K562 (cell line): Measurements from ENCODE around the gene MRPS18B. TPM values are rescaled to one million over a fixed set of nuclear protein-coding genes. Genes with fewer than 3 reads are reported as not detected.

ENCODE experiments used
- BRD9 ChIP-seq: fragments of 450-650 bp; IDR thresholded peaks from 2 replicates; pipeline ENCODE4 v1.6.1; 2018; ENCODE audit warnings: low read depth; ENCODE audit not compliant: partially characterized antibody
- CAMTA2 ChIP-seq: fragments of 250-450 bp; sonication (Bioruptor Pico); conservative IDR thresholded peaks from 2 replicates; pipeline ENCODE4 v1.5.1; 2022
- CBX8 ChIP-seq: fragments of 200-600 bp; sonication (generic); IDR thresholded peaks from 2 replicates; pipeline ENCODE4 v1.6.1; 2012; ENCODE audit warnings: borderline replicate concordance, mixed run types, low read depth, mild to moderate bottlenecking, moderate library complexity, mixed read lengths, low read length, control low read depth, inconsistent platforms; ENCODE audit not compliant: poor library complexity, severe bottlenecking; ENCODE audit errors: extremely low read depth
- FIP1L1 ChIP-seq: fragments of 200-400 bp; formaldehyde crosslinking; IDR thresholded peaks from 2 replicates; pipeline ENCODE4 v1.6.1; 2018; ENCODE audit warnings: mild to moderate bottlenecking, low read depth, low read length; ENCODE audit not compliant: poor library complexity, severe bottlenecking
- HOXB6 ChIP-seq: fragments of 250-450 bp; sonication (Bioruptor Pico); IDR thresholded peaks from 2 replicates; pipeline ENCODE4 v1.5.1; 2022; ENCODE audit warnings: mild to moderate bottlenecking, borderline replicate concordance
- NUFIP1 ChIP-seq: fragments of 450-650 bp; IDR thresholded peaks from 2 replicates; pipeline ENCODE4 v1.6.1; 2018; ENCODE audit not compliant: partially characterized antibody
- POLR2G ChIP-seq: fragments of 200-400 bp; formaldehyde crosslinking; IDR thresholded peaks from 2 replicates; pipeline ENCODE4 v1.6.1; 2017; ENCODE audit warnings: low read depth, mild to moderate bottlenecking, antibody characterized with exemption, low read length, moderate library complexity
- RAD51 ChIP-seq: fragments of 450-650 bp; IDR thresholded peaks from 2 replicates; pipeline ENCODE4 v1.7.1; 2016; ENCODE audit warnings: low read depth, mild to moderate bottlenecking, borderline replicate concordance
- RB1 ChIP-seq: fragments of 450-650 bp; IDR thresholded peaks from 2 replicates; pipeline ENCODE4 v1.6.1; 2017; ENCODE audit warnings: low read depth, mild to moderate bottlenecking
- RBM34 ChIP-seq: fragments of 200-400 bp; formaldehyde crosslinking; IDR thresholded peaks from 2 replicates; pipeline ENCODE4 v1.6.1; 2018; ENCODE audit warnings: low read length, borderline replicate concordance; ENCODE audit not compliant: insufficient read depth
- SMAD1 ChIP-seq: fragments of 150-350 bp; IDR thresholded peaks from 2 replicates; pipeline ENCODE4 v1.6.1; 2014; ENCODE audit warnings: low read length, low read depth; ENCODE audit not compliant: partially characterized antibody
- XRCC5 ChIP-seq: fragments of 200-400 bp; formaldehyde crosslinking; IDR thresholded peaks from 2 replicates; pipeline ENCODE4 v1.6.1; 2017; ENCODE audit warnings: low read depth, mild to moderate bottlenecking, low read length
- ZFP30 ChIP-seq: fragments of 250-450 bp; sonication (Bioruptor Pico); IDR thresholded peaks from 2 replicates; pipeline ENCODE4 v1.8.0; 2022; ENCODE audit warnings: moderate library complexity, mild to moderate bottlenecking, inconsistent platforms, borderline replicate concordance
- ZNF133 ChIP-seq: fragments of 250-450 bp; sonication (Bioruptor Pico); IDR thresholded peaks from 2 replicates; pipeline ENCODE4 v1.4.0; 2020; ENCODE audit warnings: mild to moderate bottlenecking
- ZNF311 ChIP-seq: fragments of 250-450 bp; sonication (Bioruptor Pico); IDR thresholded peaks from 2 replicates; pipeline ENCODE4 v1.4.0; 2020; ENCODE audit warnings: mild to moderate bottlenecking, moderate library complexity
- ZNF395 ChIP-seq: fragments of 200-800 bp; sonication (Bioruptor generic); IDR thresholded peaks from 2 replicates; pipeline ENCODE4 v1.6.1; 2017; ENCODE audit warnings: missing genetic modification characterization, missing compliant biosample characterization
- polyA plus RNA-seq, 8 experiments: library from polyadenylated mRNA; depleted of rRNA in 4 of 8; stranded (reverse) in 5 of 8; unstranded in 3 of 8; fragments of >200 nt; fragmentation: Nextera tagmentation in 2 of 8; fragmentation: Illumina TruSeq in 1 of 8; extraction: Ambion mirVana in 2 of 8; extraction: Trizol in 1 of 8; gene quantifications; 2 replicates each; pipeline versions ENCODE4 v1.2.1 to v1.2.3, GENCODE V29; 2011 to 2014; ENCODE audit warnings: inconsistent platforms in 1 of 8, missing spikeins in 1 of 8
- total RNA-seq, 7 experiments: library from RNA; depleted of rRNA in 6 of 7; stranded (reverse); fragments of >200 nt in 6 of 7; fragmentation: Illumina TruSeq in 2 of 7; extraction: Trizol in 2 of 7; gene quantifications; 2 replicates each; pipeline versions ENCODE4 v1.2.1 to v1.2.3, GENCODE V29; 2011 to 2021; ENCODE audit warnings: low replicate concordance in 1 of 7
- TF ChIP-seq, protein P1 (sequence below): fragments of 450-650 bp; IDR thresholded peaks from 2 replicates; pipeline ENCODE4 v1.6.1; 2017; ENCODE audit warnings: mild to moderate bottlenecking, moderate library complexity
- TF ChIP-seq, protein P2 (sequence below), 2 experiments: fragments of 450-650 bp; IDR thresholded peaks; 2 replicates each; pipeline ENCODE4 v1.6.1; 2018; ENCODE audit warnings: mild to moderate bottlenecking in 2 of 2, low read depth in 1 of 2; ENCODE audit not compliant: partially characterized antibody in 2 of 2
- TF ChIP-seq, protein P3 (sequence below): fragments of 250-450 bp; sonication (Bioruptor Pico); IDR thresholded peaks from 2 replicates; pipeline ENCODE4 v1.9.0; 2021; ENCODE audit warnings: mild to moderate bottlenecking

The MRPS18B gene
- total and polyA plus RNA-seq, 9 of the 15 experiments (the other 6 are each of a cell fraction or from before 2014, with no cell fraction given) = 132 to 383 (median 178) TPM

GRCh38 chr6:30614044-30614842 is 3.4 kb upstream of the MRPS18B start (continued):
- no peak for TF ChIP-seq POLR2G
- no peak; the same call in 1 of the 2 replicates for TF ChIP-seq HOXB6 (CRISPR knock-in tag)
- TF ChIP-seq FIP1L1 = no peak
- no peak for TF ChIP-seq XRCC5
- no peak for TF ChIP-seq SMAD1
- no peak for TF ChIP-seq ZNF133 (CRISPR knock-in tag)
- TF ChIP-seq ZNF311 (CRISPR knock-in tag) = no peak
- no peak for TF ChIP-seq CAMTA2 (CRISPR knock-in tag)
- TF ChIP-seq RB1 = no peak
- TF ChIP-seq, protein P1, sequence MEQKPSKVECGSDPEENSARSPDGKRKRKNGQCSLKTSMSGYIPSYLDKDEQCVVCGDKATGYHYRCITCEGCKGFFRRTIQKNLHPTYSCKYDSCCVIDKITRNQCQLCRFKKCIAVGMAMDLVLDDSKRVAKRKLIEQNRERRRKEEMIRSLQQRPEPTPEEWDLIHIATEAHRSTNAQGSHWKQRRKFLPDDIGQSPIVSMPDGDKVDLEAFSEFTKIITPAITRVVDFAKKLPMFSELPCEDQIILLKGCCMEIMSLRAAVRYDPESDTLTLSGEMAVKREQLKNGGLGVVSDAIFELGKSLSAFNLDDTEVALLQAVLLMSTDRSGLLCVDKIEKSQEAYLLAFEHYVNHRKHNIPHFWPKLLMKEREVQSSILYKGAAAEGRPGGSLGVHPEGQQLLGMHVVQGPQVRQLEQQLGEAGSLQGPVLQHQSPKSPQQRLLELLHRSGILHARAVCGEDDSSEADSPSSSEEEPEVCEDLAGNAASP = no peak
- TF ChIP-seq ZFP30 (CRISPR knock-in tag) = no peak
- TF ChIP-seq RAD51 = no peak
- TF ChIP-seq, protein P2, sequence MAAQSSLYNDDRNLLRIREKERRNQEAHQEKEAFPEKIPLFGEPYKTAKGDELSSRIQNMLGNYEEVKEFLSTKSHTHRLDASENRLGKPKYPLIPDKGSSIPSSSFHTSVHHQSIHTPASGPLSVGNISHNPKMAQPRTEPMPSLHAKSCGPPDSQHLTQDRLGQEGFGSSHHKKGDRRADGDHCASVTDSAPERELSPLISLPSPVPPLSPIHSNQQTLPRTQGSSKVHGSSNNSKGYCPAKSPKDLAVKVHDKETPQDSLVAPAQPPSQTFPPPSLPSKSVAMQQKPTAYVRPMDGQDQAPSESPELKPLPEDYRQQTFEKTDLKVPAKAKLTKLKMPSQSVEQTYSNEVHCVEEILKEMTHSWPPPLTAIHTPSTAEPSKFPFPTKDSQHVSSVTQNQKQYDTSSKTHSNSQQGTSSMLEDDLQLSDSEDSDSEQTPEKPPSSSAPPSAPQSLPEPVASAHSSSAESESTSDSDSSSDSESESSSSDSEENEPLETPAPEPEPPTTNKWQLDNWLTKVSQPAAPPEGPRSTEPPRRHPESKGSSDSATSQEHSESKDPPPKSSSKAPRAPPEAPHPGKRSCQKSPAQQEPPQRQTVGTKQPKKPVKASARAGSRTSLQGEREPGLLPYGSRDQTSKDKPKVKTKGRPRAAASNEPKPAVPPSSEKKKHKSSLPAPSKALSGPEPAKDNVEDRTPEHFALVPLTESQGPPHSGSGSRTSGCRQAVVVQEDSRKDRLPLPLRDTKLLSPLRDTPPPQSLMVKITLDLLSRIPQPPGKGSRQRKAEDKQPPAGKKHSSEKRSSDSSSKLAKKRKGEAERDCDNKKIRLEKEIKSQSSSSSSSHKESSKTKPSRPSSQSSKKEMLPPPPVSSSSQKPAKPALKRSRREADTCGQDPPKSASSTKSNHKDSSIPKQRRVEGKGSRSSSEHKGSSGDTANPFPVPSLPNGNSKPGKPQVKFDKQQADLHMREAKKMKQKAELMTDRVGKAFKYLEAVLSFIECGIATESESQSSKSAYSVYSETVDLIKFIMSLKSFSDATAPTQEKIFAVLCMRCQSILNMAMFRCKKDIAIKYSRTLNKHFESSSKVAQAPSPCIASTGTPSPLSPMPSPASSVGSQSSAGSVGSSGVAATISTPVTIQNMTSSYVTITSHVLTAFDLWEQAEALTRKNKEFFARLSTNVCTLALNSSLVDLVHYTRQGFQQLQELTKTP (IDR thresholded peaks at IDR 0.05; ENCODE audit: low read depth in 1 of 2, partially characterized antibody in 2 of 2) = no peak
- TF ChIP-seq ZNF395 (CRISPR knock-in tag) = no peak
- TF ChIP-seq, protein P3, sequence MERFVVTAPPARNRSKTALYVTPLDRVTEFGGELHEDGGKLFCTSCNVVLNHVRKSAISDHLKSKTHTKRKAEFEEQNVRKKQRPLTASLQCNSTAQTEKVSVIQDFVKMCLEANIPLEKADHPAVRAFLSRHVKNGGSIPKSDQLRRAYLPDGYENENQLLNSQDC (CRISPR knock-in tag) = no peak
- no peak for TF ChIP-seq CBX8
- TF ChIP-seq BRD9 = no peak
- TF ChIP-seq RBM34 = no peak
- no peak for TF ChIP-seq NUFIP1
